SK-N-SH (cell line): ENCODE results near the gene ORMDL1. TPM values are rescaled to one million over a fixed set of nuclear protein-coding genes. Genes with fewer than 3 reads are reported as not detected.

Experiments used
- CTCF ChIA-PET: fragments of 300-600, 350-600 bp; formaldehyde crosslinking; extraction: SDS; loops from one replicate; lab custom pipeline; 2021; lab: Yijun Ruan, JAX
- POLR2A ChIA-PET: fragments of 350-600 bp; sonication (Branson Sonifier 250); formaldehyde crosslinking; extraction: SDS; loops from one replicate; lab custom pipeline; 2020; ENCODE audit warnings: antibody characterized with exemption, inconsistent platforms; lab: Yijun Ruan, JAX
- DNase-seq: peaks from one replicate; pipeline ENCODE4 v3.0.0; 2012
- H2AFZ ChIP-seq: fragments of 200-600 bp; sonication (generic); 2 replicates; pipeline ENCODE4 v1.8.1; 2016; ENCODE audit warnings: antibody characterized with exemption, mild to moderate bottlenecking, low read depth
- H3F3A ChIP-seq: fragments of 200-600 bp; sonication (generic); replicated peaks from 2 replicates; pipeline ENCODE3; 2016; ENCODE audit warnings: antibody characterized with exemption, mild to moderate bottlenecking; ENCODE audit not compliant: insufficient read depth
- H3K27ac ChIP-seq, 2 experiments: fragments of 200-500 bp in 1 of 2; fragments of 200-600 bp in 1 of 2; sonication (Bioruptor generic) in 1 of 2; sonication (generic), shearing (Covaris generic) in 1 of 2; 2 replicates each; pipeline versions ENCODE4 v1.5.1 to v1.6.1; 2014 to 2016; ENCODE audit warnings: low read depth in 2 of 2, inconsistent platforms in 1 of 2, low read length in 1 of 2, mild to moderate bottlenecking in 1 of 2, mixed read lengths in 1 of 2
- H3K27me3 ChIP-seq: fragments of 200-600 bp; sonication (generic), shearing (Covaris generic); 2 replicates; pipeline ENCODE4 v1.6.1; 2016; ENCODE audit warnings: mixed run types; ENCODE audit not compliant: insufficient read depth
- H3K36me3 ChIP-seq, 2 experiments: fragments of 200-500 bp in 1 of 2; fragments of 200-600 bp in 1 of 2; sonication (Bioruptor generic) in 1 of 2; sonication (generic) in 1 of 2; replicated peaks in 1 of 2; 2 replicates each; pipeline versions ENCODE3 to v1.5.1; 2014 to 2016; ENCODE audit warnings: low read length in 1 of 2, mild to moderate bottlenecking in 1 of 2; ENCODE audit not compliant: insufficient read depth in 2 of 2, control insufficient read depth in 1 of 2
- H3K4me1 ChIP-seq, 2 experiments: fragments of 200-500 bp in 1 of 2; fragments of 200-600 bp in 1 of 2; sonication (Bioruptor generic) in 1 of 2; sonication (generic), shearing (Covaris generic) in 1 of 2; 2 replicates each; pipeline versions ENCODE4 v1.5.1 to v1.6.1; 2014 to 2016; ENCODE audit warnings: low read depth in 1 of 2, low read length in 1 of 2, mixed run types in 1 of 2; ENCODE audit not compliant: insufficient read depth in 2 of 2, control insufficient read depth in 1 of 2
- H3K4me2 ChIP-seq: fragments of 200-600 bp; sonication (generic), shearing (Covaris generic); 2 replicates; pipeline ENCODE4 v1.6.1; 2017; ENCODE audit warnings: mixed run types
- H3K4me3 ChIP-seq, 2 experiments: fragments of 200-500 bp in 1 of 2; fragments of 200-600 bp in 1 of 2; sonication (Bioruptor generic) in 1 of 2; sonication (generic), shearing (Covaris generic) in 1 of 2; 2 replicates each; pipeline versions ENCODE4 v1.5.1 to v1.8.1; 2014 to 2016; ENCODE audit warnings: low read depth in 2 of 2, inconsistent platforms in 1 of 2, low read length in 1 of 2, mild to moderate bottlenecking in 1 of 2, mixed read lengths in 1 of 2, moderate library complexity in 1 of 2
- H3K79me2 ChIP-seq: fragments of 200-600 bp; sonication (generic); 2 replicates; pipeline ENCODE4 v1.8.1; 2017; ENCODE audit warnings: mild to moderate bottlenecking; ENCODE audit not compliant: insufficient read depth
- H3K9ac ChIP-seq: fragments of 200-600 bp; sonication (generic); 2 replicates; pipeline ENCODE4 v1.6.1; 2017; ENCODE audit warnings: mixed run types
- H3K9me2 ChIP-seq: fragments of 200-600 bp; sonication (generic); 2 replicates; pipeline ENCODE4 v1.6.1; 2017; ENCODE audit warnings: mixed run types
- H3K9me3 ChIP-seq: fragments of 200-600 bp; sonication (generic); 2 replicates; pipeline ENCODE4 v1.6.1; 2017; ENCODE audit warnings: mixed run types, mild to moderate bottlenecking, moderate library complexity
- H4K20me1 ChIP-seq: fragments of 200-600 bp; sonication (generic); 2 replicates; pipeline ENCODE4 v1.6.1; 2017; ENCODE audit warnings: mild to moderate bottlenecking, mixed run types; ENCODE audit not compliant: insufficient read depth
- EP300 ChIP-seq, 2 experiments: IDR thresholded peaks; 2 replicates each; pipeline versions ENCODE4 v1.4.0 to v1.6.1; 2012; ENCODE audit warnings: borderline replicate concordance in 1 of 2, low read depth in 1 of 2, low read length in 1 of 2
- EZH2phosphoT487 ChIP-seq: fragments of 200-600 bp; sonication (generic); IDR thresholded peaks from 2 replicates; pipeline ENCODE4 v1.6.1; 2017; ENCODE audit warnings: low read depth, mixed run types, mild to moderate bottlenecking, antibody characterized with exemption, moderate library complexity, borderline replicate concordance
- FOSL2 ChIP-seq: IDR thresholded peaks from 2 replicates; pipeline ENCODE4 v1.4.0; 2012; ENCODE audit warnings: low read depth, mild to moderate bottlenecking, moderate library complexity, borderline replicate concordance
- GABPA ChIP-seq: IDR thresholded peaks from 2 replicates; pipeline ENCODE4 v1.4.0; 2012; ENCODE audit warnings: low read depth, mild to moderate bottlenecking
- JUND ChIP-seq: IDR thresholded peaks from 2 replicates; pipeline ENCODE4 v1.4.0; 2012
- MAX ChIP-seq: IDR thresholded peaks from 2 replicates; pipeline ENCODE4 v1.4.0; 2012; ENCODE audit warnings: low read depth
- MEF2A ChIP-seq: IDR thresholded peaks from 2 replicates; pipeline ENCODE4 v1.4.0; 2012; ENCODE audit warnings: low read depth, borderline replicate concordance
- MXI1 ChIP-seq: IDR thresholded peaks from 2 replicates; pipeline ENCODE4 v1.6.1; 2012; ENCODE audit warnings: mild to moderate bottlenecking, low read depth, low read length, improper control_type of control experiment
- NFIC ChIP-seq: IDR thresholded peaks from 2 replicates; pipeline ENCODE4 v1.4.0; 2012; ENCODE audit warnings: borderline replicate concordance
- NRF1 ChIP-seq: IDR thresholded peaks from 2 replicates; pipeline ENCODE4 v1.6.1; 2012; ENCODE audit warnings: low read depth, mild to moderate bottlenecking, low read length
- PBX3 ChIP-seq: IDR thresholded peaks from 2 replicates; pipeline ENCODE4; 2012
- POLR2AphosphoS5 ChIP-seq: IDR thresholded peaks from 2 replicates; pipeline ENCODE4 v1.6.1; 2012; ENCODE audit warnings: low read depth, low read length
- RAD21 ChIP-seq: IDR thresholded peaks from 2 replicates; pipeline ENCODE4 v1.6.1; 2012; ENCODE audit warnings: mild to moderate bottlenecking, low read length
- RCOR1 ChIP-seq: fragments of 150-350 bp; IDR thresholded peaks from 2 replicates; pipeline ENCODE4 v1.6.1; 2017; ENCODE audit warnings: antibody characterized with exemption, low read length
- REST ChIP-seq: IDR thresholded peaks from 2 replicates; pipeline ENCODE4 v1.6.1; 2012; ENCODE audit warnings: mild to moderate bottlenecking, low read depth, low read length, moderate library complexity
- RFX5 ChIP-seq: IDR thresholded peaks from 2 replicates; pipeline ENCODE4 v1.6.1; 2012; ENCODE audit warnings: mild to moderate bottlenecking, improper control_type of control experiment, low read length
- RXRA ChIP-seq: IDR thresholded peaks from 2 replicates; pipeline ENCODE4 v1.4.0; 2012; ENCODE audit warnings: low read depth, mild to moderate bottlenecking, borderline replicate concordance
- TAF1 ChIP-seq: IDR thresholded peaks from 2 replicates; pipeline ENCODE4 v1.6.1; 2012; ENCODE audit warnings: low read depth, mild to moderate bottlenecking, low read length, moderate library complexity, borderline replicate concordance
- TCF12 ChIP-seq: IDR thresholded peaks from 2 replicates; pipeline ENCODE4 v1.4.0; 2012
- TEAD4 ChIP-seq: IDR thresholded peaks from 2 replicates; pipeline ENCODE4 v1.4.0; 2012; ENCODE audit warnings: mild to moderate bottlenecking, borderline replicate concordance; ENCODE audit not compliant: insufficient read depth
- USF2 ChIP-seq: fragments of 150-350 bp; IDR thresholded peaks from 2 replicates; pipeline ENCODE4 v1.6.1; 2017; ENCODE audit warnings: antibody characterized with exemption, low read length, low read depth, borderline replicate concordance
- WGBS: methylation state at CpG from one replicate; pipeline ENCODE4 v1.1.6; 2017; ENCODE audit warnings: low lambda C conversion rate; 5-methylcytosine and 5-hydroxymethylcytosine counted together
- polyA plus RNA-seq, 3 experiments: library from polyadenylated mRNA; depleted of rRNA; stranded (reverse); fragments of >200 nt; gene quantifications; 2 replicates each; pipeline ENCODE4 v1.2.3, GENCODE V29; 2012

ORMDL1 gene
- polyA plus RNA-seq, 1 of the 3 experiments (the other 2 are of a cell fraction): 99.2 TPM

- TF ChIP-seq TAF1: no peak
- TF ChIP-seq RCOR1: no peak
- no peak for TF ChIP-seq GABPA
- TF ChIP-seq, all 33 proteins: peak for 0
Observed at GRCh38 chr2:189821953-189822748, 38.0 kb upstream of the ORMDL1 start (continued).

GRCh38 chr2:189819297-189819704 is 35.2 kb upstream of the ORMDL1 start:
- no peak for DNase-seq
- CTCF ChIA-PET: interaction anchor here (1.7 kb wide), 1 partner anchor 21 kb away, joined by 3 read pairs; no protein-coding TSS in a partner anchor
- Histone ChIP-seq H3K4me2 (no peak overlapping the region), H3K27ac (peak overlapping the region in 1 of 2 experiments; percentile 71; a peak in 2 of 4 replicates), H3K79me2 (no peaks in the 10 kb centered on the region), H3K27me3 (no peaks in the 10 kb centered on the region), H3K9me2 (no peaks in the 10 kb centered on the region), H3F3A (peaks cover 23% of the 10 kb centered on the region), H3K9ac (no peak overlapping the region), H4K20me1 (no peaks in the 10 kb centered on the region), H3K4me1 (peaks cover 0 to 6% of the 10 kb centered on the region in 2 experiments; a peak in 1 of 4 replicates), H2AFZ (no peak overlapping the region), H3K9me3 (no peaks in the 10 kb centered on the region), H3K4me3 (no peak overlapping the region), H3K36me3 (peaks cover 14 to 44% of the 10 kb centered on the region in 2 experiments)
- WGBS: 70% methylated on average over 1 of the region's 1 CpG
- TF ChIP-seq RAD21: no peak
- TF ChIP-seq MEF2A: peak; percentile 78
- TF ChIP-seq RFX5: no peak
- TF ChIP-seq EP300 (IDR thresholded peaks at IDR 0.05; ENCODE audit: borderline replicate concordance in 1 of 2, low read depth in 1 of 2, low read length in 1 of 2): peak in 1 of 2 experiments; percentile 84; a peak in 2 of 4 replicates
- TF ChIP-seq MAX: 0 out of 2 replicates have a peak, but pooled peaks have one; percentile 22
- peak; percentile 31; the same call in 1 of the 2 replicates for TF ChIP-seq NFIC
- no peak for TF ChIP-seq REST
- peak; percentile 60; the same call in 1 of the 2 replicates for TF ChIP-seq POLR2AphosphoS5
- TF ChIP-seq TCF12: peak; percentile 98
- peak; percentile 85 for TF ChIP-seq JUND
- peak; percentile 75; the same call in 1 of the 2 replicates for TF ChIP-seq FOSL2
- no peak for TF ChIP-seq USF2
- peak; percentile 77; the same call in 1 of the 2 replicates for TF ChIP-seq TEAD4
- TF ChIP-seq NRF1: no peak
- TF ChIP-seq MXI1: no peak
- TF ChIP-seq RXRA: peak; percentile 54; the same call in 1 of the 2 replicates
- peak; percentile 89 for TF ChIP-seq PBX3
- no peak for TF ChIP-seq EZH2phosphoT487
- POLR2A ChIA-PET: no interaction called here
